ENCODE data around the gene AXDND1.
"Not testable (repeated sequence)": the region's sequence is repeated elsewhere in the genome, so short reads cannot be mapped to it uniquely, and the experiment has no call there.

DNA sequence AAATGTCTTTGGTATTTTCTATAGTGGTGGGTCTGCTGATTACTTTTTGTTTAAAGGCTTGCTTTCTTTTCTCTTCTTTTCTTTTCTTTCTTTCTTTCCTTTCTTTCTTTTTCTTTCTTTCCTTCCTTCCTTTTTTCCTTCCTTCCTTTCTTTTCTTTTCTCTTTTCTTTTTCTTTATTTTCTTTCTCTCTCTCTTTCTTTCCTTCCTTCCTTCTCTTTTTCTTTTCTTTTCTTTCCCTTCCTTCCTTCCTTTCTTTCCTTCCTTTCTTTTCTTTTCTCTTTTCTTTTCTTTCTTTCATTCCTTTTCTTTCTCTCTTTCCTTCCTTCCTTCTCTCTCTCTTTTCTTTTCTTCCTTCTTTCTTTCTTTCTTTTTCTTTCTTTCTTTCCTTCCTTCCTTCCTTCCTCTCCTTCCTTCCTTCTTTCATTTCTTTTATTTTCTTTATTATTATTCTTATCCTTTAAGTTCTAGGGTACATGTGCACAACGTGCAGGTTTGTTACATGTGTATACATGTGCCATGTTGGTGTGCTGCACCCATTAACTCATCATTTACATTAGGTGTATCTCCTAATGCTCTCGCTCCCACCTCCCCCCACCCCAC, 93.9 kb downstream of the AXDND1 start:
- not testable (repeated sequence) for TF ChIP-seq CTCF (conservative IDR thresholded peaks at IDR 0.05 in 1 of 2, IDR thresholded peaks at IDR 0.05 in 1 of 2; ENCODE audit: low read depth in 1 of 2, low read length in 2 of 2); EZH2 (IDR thresholded peaks at IDR 0.05; ENCODE audit: low read length, missing control alignments)

All from fibroblast of lung (primary cell).